ENCODE data around the gene FAM110A.
"Not testable (repeated sequence)": the region's sequence is repeated elsewhere in the genome, so short reads cannot be mapped to it uniquely, and the experiment has no call there.

The FAM110A gene

GRCh38 chr20:881783-882144 lies 48.2 kb downstream of the FAM110A start:
- Mint-ChIP-seq H3K27ac (no peak overlapping the region), H3K27me3 (peaks cover 7% of the 10 kb centered on the region), H3K36me3 (no peaks in the 10 kb centered on the region), H3K4me1 (no peaks in the 10 kb centered on the region), H3K4me3 (no peak overlapping the region), H3K9me3 (no peaks in the 10 kb centered on the region)
- DNase-seq (ENCODE audit: low spot score in 2 of 2) (no peak), ATAC-seq (ENCODE audit: low read depth) (no peak)

- Mint-ChIP-seq H3K36me3 (no peaks in the 10 kb centered on the region), H3K9me3 (no peaks in the 10 kb centered on the region), H3K4me1 (no peaks in the 10 kb centered on the region), H3K27me3 (peaks cover 8% of the 10 kb centered on the region), H3K4me3 (no peak overlapping the region), H3K27ac (no peak overlapping the region)
- DNase-seq (ENCODE audit: low spot score in 2 of 2), result no peak
- no peak for ATAC-seq (ENCODE audit: low read depth)
These were observed 51.8 kb downstream of the FAM110A start for GRCh38 chr20:884983-885952.

GRCh38 chr20:887137-887536 lies 53.6 kb downstream of the FAM110A start:
- no peaks in the 10 kb centered on the region for H3K36me3 Mint-ChIP-seq
- ATAC-seq (ENCODE audit: low read depth) (no peak), DNase-seq (ENCODE audit: low spot score in 2 of 2) (no peak)
- no peaks in the 10 kb centered on the region for H3K9me3 Mint-ChIP-seq
- H3K27ac Mint-ChIP-seq, result no peak overlapping the region
- H3K27me3 Mint-ChIP-seq, result peaks cover 14% of the 10 kb centered on the region
- H3K4me3 Mint-ChIP-seq, result no peak overlapping the region
- peaks cover 12% of the 10 kb centered on the region for H3K4me1 Mint-ChIP-seq

GRCh38 chr20:888057-888456 lies 54.5 kb downstream of the FAM110A start:
- peaks cover 19% of the 10 kb centered on the region for H3K27me3 Mint-ChIP-seq
- no peak for ATAC-seq (ENCODE audit: low read depth)
- H3K27ac Mint-ChIP-seq, result no peak overlapping the region
- no peaks in the 10 kb centered on the region for H3K36me3 Mint-ChIP-seq
- DNase-seq (ENCODE audit: low spot score in 2 of 2), result no peak
- peaks cover 16% of the 10 kb centered on the region for H3K4me1 Mint-ChIP-seq
- no peak overlapping the region for H3K4me3 Mint-ChIP-seq
- H3K9me3 Mint-ChIP-seq, result no peaks in the 10 kb centered on the region

GRCh38 chr20:889106-889505 lies 55.6 kb downstream of the FAM110A start:
- H3K4me1 Mint-ChIP-seq, result peaks cover 21% of the 10 kb centered on the region
- no peak overlapping the region for H3K27ac Mint-ChIP-seq
- H3K9me3 Mint-ChIP-seq, result no peaks in the 10 kb centered on the region
- ATAC-seq (ENCODE audit: low read depth), result no peak
- H3K4me3 Mint-ChIP-seq, result no peak overlapping the region
- H3K27me3 Mint-ChIP-seq, result peaks cover 22% of the 10 kb centered on the region
- no peak for DNase-seq (ENCODE audit: low spot score in 2 of 2)
- H3K36me3 Mint-ChIP-seq, result no peaks in the 10 kb centered on the region

GRCh38 chr20:889932-890463 lies 56.5 kb downstream of the FAM110A start:
- no peaks in the 10 kb centered on the region for H3K9me3 Mint-ChIP-seq
- no peak for DNase-seq (ENCODE audit: low spot score in 2 of 2)
- no peaks in the 10 kb centered on the region for H3K36me3 Mint-ChIP-seq
- H3K4me3 Mint-ChIP-seq, result no peak overlapping the region
- peaks cover 21% of the 10 kb centered on the region for H3K27me3 Mint-ChIP-seq
- ATAC-seq (ENCODE audit: low read depth), result no peak
- H3K4me1 Mint-ChIP-seq, result peaks cover 21% of the 10 kb centered on the region
- H3K27ac Mint-ChIP-seq, result no peak overlapping the region

GRCh38 chr20:890666-891057 lies 57.1 kb downstream of the FAM110A start:
- Mint-ChIP-seq H3K4me3 (no peak overlapping the region), H3K27ac (no peak overlapping the region), H3K9me3 (no peaks in the 10 kb centered on the region), H3K36me3 (no peaks in the 10 kb centered on the region), H3K4me1 (peaks cover 21% of the 10 kb centered on the region), H3K27me3 (peaks cover 21% of the 10 kb centered on the region)
- no peak for ATAC-seq (ENCODE audit: low read depth)
- no peak for DNase-seq (ENCODE audit: low spot score in 2 of 2)

- DNase-seq (ENCODE audit: low spot score in 2 of 2) (no peak), ATAC-seq (ENCODE audit: low read depth) (no peak)
- peaks cover 21% of the 10 kb centered on the region for H3K4me1 Mint-ChIP-seq
- peaks cover 22% of the 10 kb centered on the region for H3K27me3 Mint-ChIP-seq
- H3K27ac Mint-ChIP-seq, result no peak overlapping the region
- no peak overlapping the region for H3K4me3 Mint-ChIP-seq
- no peaks in the 10 kb centered on the region for H3K9me3 Mint-ChIP-seq
- H3K36me3 Mint-ChIP-seq, result no peaks in the 10 kb centered on the region
These were observed 57.7 kb downstream of the FAM110A start for GRCh38 chr20:891058-891705.

GRCh38 chr20:891706-892080 lies 58.2 kb downstream of the FAM110A start:
- no peak overlapping the region for H3K27ac Mint-ChIP-seq
- peak; percentile 78 for ATAC-seq (ENCODE audit: low read depth)
- no peak overlapping the region for H3K4me3 Mint-ChIP-seq
- no peaks in the 10 kb centered on the region for H3K36me3 Mint-ChIP-seq
- H3K9me3 Mint-ChIP-seq, result no peaks in the 10 kb centered on the region
- DNase-seq (ENCODE audit: low spot score in 2 of 2), result no peak
- peaks cover 21% of the 10 kb centered on the region for H3K4me1 Mint-ChIP-seq
- peaks cover 24% of the 10 kb centered on the region for H3K27me3 Mint-ChIP-seq

GRCh38 chr20:892371-892770 lies 58.9 kb downstream of the FAM110A start:
- Mint-ChIP-seq H3K4me1 (peaks cover 21% of the 10 kb centered on the region), H3K27me3 (peaks cover 28% of the 10 kb centered on the region)
- not testable (repeated sequence) for H3K36me3 Mint-ChIP-seq; H3K4me3 Mint-ChIP-seq; ATAC-seq (ENCODE audit: low read depth); H3K9me3 Mint-ChIP-seq; DNase-seq (ENCODE audit: low spot score in 2 of 2); H3K27ac Mint-ChIP-seq
